MM.1S (cell line): ENCODE measurements around the gene DNMT3A.

Source experiments
- EZH2 ChIP-seq: fragments of 300-600 bp; sonication (generic); optimal IDR thresholded peaks from 2 replicates; pipeline ENCODE3; 2017; ENCODE audit warnings: low read depth, mild to moderate bottlenecking, antibody characterized with exemption, low read length, mixed read lengths
- EZH2phosphoT487 ChIP-seq: fragments of 300-600 bp; sonication (generic); IDR thresholded peaks from 2 replicates; pipeline ENCODE4 v1.6.1; 2018; ENCODE audit warnings: antibody characterized with exemption, low read length
- TF ChIP-seq, protein P1 (sequence below): fragments of 300-600 bp; sonication (generic); IDR thresholded peaks from 2 replicates; pipeline ENCODE4 v1.5.1; 2016; ENCODE audit warnings: antibody characterized with exemption, low read length, mixed read lengths

DNA sequence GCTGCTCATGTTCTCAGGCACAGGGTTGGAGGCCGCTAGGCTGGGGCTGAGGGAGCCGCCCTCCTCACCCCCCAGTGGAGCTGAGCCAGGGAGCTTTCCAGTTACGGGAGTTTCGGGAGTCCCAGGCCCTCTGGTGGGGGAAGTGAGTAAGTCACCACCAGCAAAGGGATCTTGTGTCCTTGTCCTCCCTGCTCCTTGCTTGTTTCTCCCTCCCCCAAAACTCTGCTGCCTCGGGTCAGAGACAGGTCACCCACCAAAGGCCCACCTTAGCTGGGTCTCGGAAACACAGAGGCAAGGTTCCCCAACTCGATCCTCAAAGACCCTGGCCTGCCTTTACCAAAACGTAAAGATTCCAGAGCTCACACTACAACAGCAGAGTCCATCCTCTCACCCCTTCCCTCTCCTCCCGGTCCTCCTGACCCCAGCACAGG, 112.9 kb downstream of the DNMT3A start:
- TF ChIP-seq, protein P1, sequence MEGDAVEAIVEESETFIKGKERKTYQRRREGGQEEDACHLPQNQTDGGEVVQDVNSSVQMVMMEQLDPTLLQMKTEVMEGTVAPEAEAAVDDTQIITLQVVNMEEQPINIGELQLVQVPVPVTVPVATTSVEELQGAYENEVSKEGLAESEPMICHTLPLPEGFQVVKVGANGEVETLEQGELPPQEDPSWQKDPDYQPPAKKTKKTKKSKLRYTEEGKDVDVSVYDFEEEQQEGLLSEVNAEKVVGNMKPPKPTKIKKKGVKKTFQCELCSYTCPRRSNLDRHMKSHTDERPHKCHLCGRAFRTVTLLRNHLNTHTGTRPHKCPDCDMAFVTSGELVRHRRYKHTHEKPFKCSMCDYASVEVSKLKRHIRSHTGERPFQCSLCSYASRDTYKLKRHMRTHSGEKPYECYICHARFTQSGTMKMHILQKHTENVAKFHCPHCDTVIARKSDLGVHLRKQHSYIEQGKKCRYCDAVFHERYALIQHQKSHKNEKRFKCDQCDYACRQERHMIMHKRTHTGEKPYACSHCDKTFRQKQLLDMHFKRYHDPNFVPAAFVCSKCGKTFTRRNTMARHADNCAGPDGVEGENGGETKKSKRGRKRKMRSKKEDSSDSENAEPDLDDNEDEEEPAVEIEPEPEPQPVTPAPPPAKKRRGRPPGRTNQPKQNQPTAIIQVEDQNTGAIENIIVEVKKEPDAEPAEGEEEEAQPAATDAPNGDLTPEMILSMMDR, result peak; percentile 49
- no peak for TF ChIP-seq EZH2
- no peak for TF ChIP-seq EZH2phosphoT487
